ENCODE measurements around the gene ADCY9. TPM values are rescaled to one million over a fixed set of nuclear protein-coding genes. Genes with fewer than 3 reads are reported as not detected.

Gene ADCY9
- total and polyA plus RNA-seq, 2 experiments from 2014 or later, result 2.2 to 18.3 TPM

DNA sequence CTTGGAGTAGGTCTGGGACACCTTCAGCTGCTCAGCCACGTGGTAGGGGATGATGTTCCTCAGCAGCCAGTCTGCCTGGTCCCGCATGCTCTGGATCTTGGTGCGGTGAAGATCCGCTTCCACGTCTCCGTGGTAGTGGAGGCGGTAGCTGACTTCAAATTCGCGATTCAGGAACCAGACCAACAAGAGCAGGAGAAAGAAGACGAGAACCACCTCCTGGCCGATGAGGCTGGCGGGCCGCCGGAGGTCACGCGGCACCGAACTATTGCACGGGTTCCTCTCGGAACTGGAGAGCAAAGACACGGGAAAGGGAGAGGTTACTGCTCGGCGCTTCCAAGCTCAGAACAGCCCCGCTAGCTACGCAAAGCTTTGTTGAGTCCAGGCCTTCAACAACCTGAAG lies 149.6 kb downstream of the ADCY9 start (continued):
- TF ChIP-seq, protein P1, sequence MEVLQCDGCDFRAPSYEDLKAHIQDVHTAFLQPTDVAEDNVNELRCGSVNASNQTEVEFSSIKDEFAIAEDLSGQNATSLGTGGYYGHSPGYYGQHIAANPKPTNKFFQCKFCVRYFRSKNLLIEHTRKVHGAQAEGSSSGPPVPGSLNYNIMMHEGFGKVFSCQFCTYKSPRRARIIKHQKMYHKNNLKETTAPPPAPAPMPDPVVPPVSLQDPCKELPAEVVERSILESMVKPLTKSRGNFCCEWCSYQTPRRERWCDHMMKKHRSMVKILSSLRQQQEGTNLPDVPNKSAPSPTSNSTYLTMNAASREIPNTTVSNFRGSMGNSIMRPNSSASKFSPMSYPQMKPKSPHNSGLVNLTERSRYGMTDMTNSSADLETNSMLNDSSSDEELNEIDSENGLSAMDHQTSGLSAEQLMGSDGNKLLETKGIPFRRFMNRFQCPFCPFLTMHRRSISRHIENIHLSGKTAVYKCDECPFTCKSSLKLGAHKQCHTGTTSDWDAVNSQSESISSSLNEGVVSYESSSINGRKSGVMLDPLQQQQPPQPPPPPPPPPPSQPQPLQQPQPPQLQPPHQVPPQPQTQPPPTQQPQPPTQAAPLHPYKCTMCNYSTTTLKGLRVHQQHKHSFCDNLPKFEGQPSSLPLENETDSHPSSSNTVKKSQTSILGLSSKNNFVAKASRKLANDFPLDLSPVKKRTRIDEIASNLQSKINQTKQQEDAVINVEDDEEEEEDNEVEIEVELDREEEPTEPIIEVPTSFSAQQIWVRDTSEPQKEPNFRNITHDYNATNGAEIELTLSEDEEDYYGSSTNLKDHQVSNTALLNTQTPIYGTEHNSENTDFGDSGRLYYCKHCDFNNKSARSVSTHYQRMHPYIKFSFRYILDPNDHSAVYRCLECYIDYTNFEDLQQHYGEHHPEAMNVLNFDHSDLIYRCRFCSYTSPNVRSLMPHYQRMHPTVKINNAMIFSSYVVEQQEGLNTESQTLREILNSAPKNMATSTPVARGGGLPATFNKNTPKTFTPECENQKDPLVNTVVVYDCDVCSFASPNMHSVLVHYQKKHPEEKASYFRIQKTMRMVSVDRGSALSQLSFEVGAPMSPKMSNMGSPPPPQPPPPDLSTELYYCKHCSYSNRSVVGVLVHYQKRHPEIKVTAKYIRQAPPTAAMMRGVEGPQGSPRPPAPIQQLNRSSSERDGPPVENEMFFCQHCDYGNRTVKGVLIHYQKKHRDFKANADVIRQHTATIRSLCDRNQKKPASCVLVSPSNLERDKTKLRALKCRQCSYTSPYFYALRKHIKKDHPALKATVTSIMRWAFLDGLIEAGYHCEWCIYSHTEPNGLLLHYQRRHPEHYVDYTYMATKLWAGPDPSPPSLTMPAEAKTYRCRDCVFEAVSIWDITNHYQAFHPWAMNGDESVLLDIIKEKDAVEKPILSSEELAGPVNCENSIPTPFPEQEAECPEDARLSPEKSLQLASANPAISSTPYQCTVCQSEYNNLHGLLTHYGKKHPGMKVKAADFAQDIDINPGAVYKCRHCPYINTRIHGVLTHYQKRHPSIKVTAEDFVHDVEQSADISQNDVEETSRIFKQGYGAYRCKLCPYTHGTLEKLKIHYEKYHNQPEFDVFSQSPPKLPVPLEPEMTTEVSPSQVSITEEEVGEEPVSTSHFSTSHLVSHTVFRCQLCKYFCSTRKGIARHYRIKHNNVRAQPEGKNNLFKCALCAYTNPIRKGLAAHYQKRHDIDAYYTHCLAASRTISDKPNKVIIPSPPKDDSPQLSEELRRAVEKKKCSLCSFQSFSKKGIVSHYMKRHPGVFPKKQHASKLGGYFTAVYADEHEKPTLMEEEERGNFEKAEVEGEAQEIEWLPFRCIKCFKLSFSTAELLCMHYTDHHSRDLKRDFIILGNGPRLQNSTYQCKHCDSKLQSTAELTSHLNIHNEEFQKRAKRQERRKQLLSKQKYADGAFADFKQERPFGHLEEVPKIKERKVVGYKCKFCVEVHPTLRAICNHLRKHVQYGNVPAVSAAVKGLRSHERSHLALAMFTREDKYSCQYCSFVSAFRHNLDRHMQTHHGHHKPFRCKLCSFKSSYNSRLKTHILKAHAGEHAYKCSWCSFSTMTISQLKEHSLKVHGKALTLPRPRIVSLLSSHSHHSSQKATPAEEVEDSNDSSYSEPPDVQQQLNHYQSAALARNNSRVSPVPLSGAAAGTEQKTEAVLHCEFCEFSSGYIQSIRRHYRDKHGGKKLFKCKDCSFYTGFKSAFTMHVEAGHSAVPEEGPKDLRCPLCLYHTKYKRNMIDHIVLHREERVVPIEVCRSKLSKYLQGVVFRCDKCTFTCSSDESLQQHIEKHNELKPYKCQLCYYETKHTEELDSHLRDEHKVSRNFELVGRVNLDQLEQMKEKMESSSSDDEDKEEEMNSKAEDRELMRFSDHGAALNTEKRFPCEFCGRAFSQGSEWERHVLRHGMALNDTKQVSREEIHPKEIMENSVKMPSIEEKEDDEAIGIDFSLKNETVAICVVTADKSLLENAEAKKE (CRISPR knock-in tag; IDR thresholded peaks at IDR 0.05), result no peak

DNA sequence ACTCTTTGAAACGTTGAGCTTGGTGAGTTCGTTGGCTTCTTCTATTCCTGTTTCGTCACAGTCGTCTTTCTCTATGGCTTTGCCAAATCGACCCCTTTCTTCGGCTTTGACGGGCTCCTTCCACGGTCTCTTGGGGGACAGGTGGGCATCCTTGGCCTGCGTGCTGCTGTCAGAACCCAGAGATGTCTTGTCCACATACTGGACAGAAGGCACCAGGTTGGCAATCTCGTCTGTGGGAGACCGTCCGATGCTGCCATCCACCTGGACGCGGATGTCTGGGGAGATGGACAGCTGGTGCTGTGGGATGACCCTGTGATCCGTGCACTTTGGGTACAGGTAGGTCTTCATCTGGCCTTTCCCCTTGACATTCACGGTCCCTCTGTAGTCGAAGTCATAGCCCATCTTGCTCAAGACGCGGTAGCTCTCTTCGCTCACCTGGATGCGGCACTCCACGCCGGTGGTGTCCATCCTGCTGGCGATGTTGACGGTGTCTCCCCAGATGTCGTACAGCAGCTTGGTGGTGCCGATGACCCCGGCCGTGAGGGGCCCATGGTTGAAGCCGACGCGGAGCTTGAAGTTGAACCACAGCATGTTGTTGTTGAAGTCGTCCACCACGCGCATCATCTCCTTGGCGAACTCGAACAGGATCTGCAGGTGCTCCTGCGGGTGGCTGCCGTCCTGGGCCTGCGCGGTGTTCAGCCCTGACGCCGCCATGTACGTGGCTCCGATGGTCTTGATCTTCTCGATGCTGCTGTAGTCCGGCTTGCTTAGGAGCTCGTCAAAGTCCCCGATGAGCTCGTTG lies 150.3 kb downstream of the ADCY9 start:
- H3K27ac Mint-ChIP-seq, result no peak overlapping the region
- Histone ChIP-seq H2AFZ (no peak overlapping the region), H3K4me2 (no peak overlapping the region), H3K27ac (ENCODE audit: low read depth) (no peak overlapping the region), H4K20me1 (replicated peaks; ENCODE audit: insufficient read depth) (no peaks in the 10 kb centered on the region), H3K79me2 (replicated peaks; ENCODE audit: insufficient read depth) (no peaks in the 10 kb centered on the region), H3K9me2 (ENCODE audit: insufficient read depth) (no peaks in the 10 kb centered on the region), H3K4me1 (ENCODE audit: insufficient read depth) (peaks cover 15% of the 10 kb centered on the region), H3K27me3 (ENCODE audit: insufficient read depth) (no peaks in the 10 kb centered on the region), H3K4me3 (no peak overlapping the region), H3K36me3 (ENCODE audit: insufficient read depth) (no peaks in the 10 kb centered on the region), H3F3A (replicated peaks; ENCODE audit: low read depth) (no peaks in the 10 kb centered on the region)
- H3K4me3 Mint-ChIP-seq, result no peak overlapping the region
- H3K36me3 Mint-ChIP-seq (ENCODE audit: low read depth), result peaks cover 6% of the 10 kb centered on the region; the same call in 1 of the 3 replicates
- ATAC-seq, result no peak
- DNase-seq (ENCODE audit: low spot score), result no peak
- peaks cover 22% of the 10 kb centered on the region for H3K4me1 Mint-ChIP-seq
- no peaks in the 10 kb centered on the region for H3K9me3 Mint-ChIP-seq
- H3K27me3 Mint-ChIP-seq (ENCODE audit: insufficient read depth, low read depth, poor library complexity), result peaks cover 7% of the 10 kb centered on the region
- no peak for TF ChIP-seq ZNF114 (CRISPR knock-in tag; IDR thresholded peaks at IDR 0.05)
- TF ChIP-seq EZH2phosphoT487 (IDR thresholded peaks at IDR 0.05; ENCODE audit: unreplicated experiment), result no peak
- no peak for TF ChIP-seq JUNB (IDR thresholded peaks at IDR 0.05; ENCODE audit: unreplicated experiment)
- TF ChIP-seq, protein P2, sequence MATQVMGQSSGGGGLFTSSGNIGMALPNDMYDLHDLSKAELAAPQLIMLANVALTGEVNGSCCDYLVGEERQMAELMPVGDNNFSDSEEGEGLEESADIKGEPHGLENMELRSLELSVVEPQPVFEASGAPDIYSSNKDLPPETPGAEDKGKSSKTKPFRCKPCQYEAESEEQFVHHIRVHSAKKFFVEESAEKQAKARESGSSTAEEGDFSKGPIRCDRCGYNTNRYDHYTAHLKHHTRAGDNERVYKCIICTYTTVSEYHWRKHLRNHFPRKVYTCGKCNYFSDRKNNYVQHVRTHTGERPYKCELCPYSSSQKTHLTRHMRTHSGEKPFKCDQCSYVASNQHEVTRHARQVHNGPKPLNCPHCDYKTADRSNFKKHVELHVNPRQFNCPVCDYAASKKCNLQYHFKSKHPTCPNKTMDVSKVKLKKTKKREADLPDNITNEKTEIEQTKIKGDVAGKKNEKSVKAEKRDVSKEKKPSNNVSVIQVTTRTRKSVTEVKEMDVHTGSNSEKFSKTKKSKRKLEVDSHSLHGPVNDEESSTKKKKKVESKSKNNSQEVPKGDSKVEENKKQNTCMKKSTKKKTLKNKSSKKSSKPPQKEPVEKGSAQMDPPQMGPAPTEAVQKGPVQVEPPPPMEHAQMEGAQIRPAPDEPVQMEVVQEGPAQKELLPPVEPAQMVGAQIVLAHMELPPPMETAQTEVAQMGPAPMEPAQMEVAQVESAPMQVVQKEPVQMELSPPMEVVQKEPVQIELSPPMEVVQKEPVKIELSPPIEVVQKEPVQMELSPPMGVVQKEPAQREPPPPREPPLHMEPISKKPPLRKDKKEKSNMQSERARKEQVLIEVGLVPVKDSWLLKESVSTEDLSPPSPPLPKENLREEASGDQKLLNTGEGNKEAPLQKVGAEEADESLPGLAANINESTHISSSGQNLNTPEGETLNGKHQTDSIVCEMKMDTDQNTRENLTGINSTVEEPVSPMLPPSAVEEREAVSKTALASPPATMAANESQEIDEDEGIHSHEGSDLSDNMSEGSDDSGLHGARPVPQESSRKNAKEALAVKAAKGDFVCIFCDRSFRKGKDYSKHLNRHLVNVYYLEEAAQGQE (IDR thresholded peaks at IDR 0.05; ENCODE audit: unreplicated experiment), result no peak
- TF ChIP-seq, protein P3, sequence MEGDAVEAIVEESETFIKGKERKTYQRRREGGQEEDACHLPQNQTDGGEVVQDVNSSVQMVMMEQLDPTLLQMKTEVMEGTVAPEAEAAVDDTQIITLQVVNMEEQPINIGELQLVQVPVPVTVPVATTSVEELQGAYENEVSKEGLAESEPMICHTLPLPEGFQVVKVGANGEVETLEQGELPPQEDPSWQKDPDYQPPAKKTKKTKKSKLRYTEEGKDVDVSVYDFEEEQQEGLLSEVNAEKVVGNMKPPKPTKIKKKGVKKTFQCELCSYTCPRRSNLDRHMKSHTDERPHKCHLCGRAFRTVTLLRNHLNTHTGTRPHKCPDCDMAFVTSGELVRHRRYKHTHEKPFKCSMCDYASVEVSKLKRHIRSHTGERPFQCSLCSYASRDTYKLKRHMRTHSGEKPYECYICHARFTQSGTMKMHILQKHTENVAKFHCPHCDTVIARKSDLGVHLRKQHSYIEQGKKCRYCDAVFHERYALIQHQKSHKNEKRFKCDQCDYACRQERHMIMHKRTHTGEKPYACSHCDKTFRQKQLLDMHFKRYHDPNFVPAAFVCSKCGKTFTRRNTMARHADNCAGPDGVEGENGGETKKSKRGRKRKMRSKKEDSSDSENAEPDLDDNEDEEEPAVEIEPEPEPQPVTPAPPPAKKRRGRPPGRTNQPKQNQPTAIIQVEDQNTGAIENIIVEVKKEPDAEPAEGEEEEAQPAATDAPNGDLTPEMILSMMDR (conservative IDR thresholded peaks at IDR 0.05; ENCODE audit: low read depth in 2 of 2), result no peak
- TF ChIP-seq NANOG (IDR thresholded peaks at IDR 0.05; ENCODE audit: borderline replicate concordance), result no peak

Data from GM23338 (cell line).